K562 (cell line): ENCODE measurements around the gene DALRD3. TPM values are rescaled to one million over a fixed set of nuclear protein-coding genes. Genes with fewer than 3 reads are reported as not detected.

Experiments used
- ATAC-seq: fragments of 200-7000 bp; cut with Tn5 transposase; 3 replicates; pipeline ENCODE4 v1.9.1; 2020; ENCODE audit warnings: moderate library complexity
- BruUV-seq: library from RNA; stranded (reverse); fragments of 400-500 nt; replicated peaks from 2 replicates; lab custom pipeline; 2021; lab: Mats Ljungman, UMichigan
- CTCF ChIA-PET: fragments of 300-600 bp; formaldehyde crosslinking; extraction: SDS; loops from one replicate; lab custom pipeline; 2021; ENCODE audit warnings: low intra/inter-chr PET ratio; lab: Yijun Ruan, JAX
- POLR2A ChIA-PET: fragments of 300-600, 350-650 bp; sonication (Branson Sonifier 250); formaldehyde crosslinking; extraction: SDS; loops from one replicate; lab custom pipeline; 2021; ENCODE audit warnings: antibody characterized with exemption, inconsistent platforms; lab: Yijun Ruan, JAX
- DNase-seq, 4 experiments: peaks; one replicate each; pipeline versions ENCODE4 v3.0.0 to v3.0.0-alpha.2; 2011 to 2018; ENCODE audit warnings: low spot score in 3 of 4, mixed read lengths in 3 of 4; ENCODE audit errors: extremely low read depth in 1 of 4
- FAIRE-seq: peaks from 2 replicates; lab custom pipeline; 2011; peaks lifted over from hg19 to GRCh38; lab: Jason Lieb, UNC
- H2AFZ ChIP-seq: 2 replicates; pipeline ENCODE4 v1.6.0; 2011; ENCODE audit warnings: low read depth, low read length, control low read depth, inconsistent platforms
- H3K27ac ChIP-seq: fragments of 200-600 bp; 3 replicates; pipeline ENCODE4 v1.8.0; 2011; ENCODE audit warnings: low read depth, mild to moderate bottlenecking, control low read depth, inconsistent platforms, low read length, moderate library complexity, mixed read lengths; ENCODE audit errors: extremely low read depth
- H3K27me3 ChIP-seq, 2 experiments: fragments of 300-600 bp in 1 of 2; 2 replicates in 1 of 2; 3 replicates in 1 of 2; pipeline versions ENCODE4 v1.6.0 to v1.8.0; 2011; ENCODE audit warnings: inconsistent platforms in 2 of 2, low read length in 2 of 2, mild to moderate bottlenecking in 1 of 2, mixed read lengths in 1 of 2, moderate library complexity in 1 of 2; ENCODE audit not compliant: control insufficient read depth in 2 of 2, insufficient read depth in 2 of 2
- H3K36me3 ChIP-seq: fragments of 300-600 bp; 3 replicates; pipeline ENCODE4 v1.8.0; 2011; ENCODE audit warnings: mild to moderate bottlenecking, low read length, inconsistent platforms; ENCODE audit not compliant: control insufficient read depth, insufficient read depth
- H3K4me1 ChIP-seq, 2 experiments: fragments of 200-600 bp in 1 of 2; replicated peaks in 1 of 2; 2 replicates in 1 of 2; 3 replicates in 1 of 2; pipeline versions ENCODE4 v1.5.1 to v1.8.0; 2011; ENCODE audit warnings: inconsistent platforms in 2 of 2, low read length in 2 of 2, mild to moderate bottlenecking in 1 of 2, mixed read lengths in 1 of 2, moderate library complexity in 1 of 2; ENCODE audit not compliant: control insufficient read depth in 2 of 2, insufficient read depth in 2 of 2
- H3K4me2 ChIP-seq: 2 replicates; pipeline ENCODE4 v1.6.1; 2011; ENCODE audit warnings: low read length, control low read depth, inconsistent platforms, mixed read lengths; ENCODE audit not compliant: insufficient read depth
- H3K4me3 ChIP-seq: fragments of 200-600 bp; sonication (generic), shearing (Covaris generic); 2 replicates; pipeline ENCODE4 v1.5.1; 2016; ENCODE audit warnings: control low read depth, inconsistent platforms
- H3K79me2 ChIP-seq: fragments of 200-600 bp; 3 replicates; pipeline ENCODE4 v1.8.0; 2011; ENCODE audit warnings: low read length, inconsistent platforms; ENCODE audit not compliant: control insufficient read depth, insufficient read depth
- H3K9ac ChIP-seq, 2 experiments: 2 replicates each; pipeline versions ENCODE4 v1.6.0 to v1.6.1; 2011; ENCODE audit warnings: low read depth in 2 of 2, low read length in 2 of 2, control low read depth in 1 of 2, inconsistent platforms in 1 of 2, mild to moderate bottlenecking in 1 of 2, mixed read lengths in 1 of 2; ENCODE audit not compliant: insufficient read depth in 1 of 2
- H3K9me1 ChIP-seq: one replicate; pipeline ENCODE4 v1.6.0; 2011; ENCODE audit warnings: inconsistent platforms, mild to moderate bottlenecking, low read length, moderate library complexity; ENCODE audit not compliant: control insufficient read depth, insufficient read depth
- H3K9me3 ChIP-seq: replicated peaks from 2 replicates; pipeline ENCODE4 v1.5.1; 2011; ENCODE audit warnings: low read depth, low read length, inconsistent platforms; ENCODE audit not compliant: control insufficient read depth, insufficient read depth
- H4K20me1 ChIP-seq: replicated peaks from 2 replicates; pipeline ENCODE4 v1.6.1; 2011; ENCODE audit warnings: low read length, inconsistent platforms, mixed read lengths; ENCODE audit not compliant: control insufficient read depth, insufficient read depth
- MEF2D ChIP-seq: conservative IDR thresholded peaks from 2 replicates; pipeline ENCODE4 v1.6.1; 2016; ENCODE audit warnings: low read depth, missing genetic modification characterization, missing compliant biosample characterization
- MYBL2 ChIP-seq, 2 experiments: fragments of 450-650 bp in 1 of 2; sonication (generic) in 1 of 2; formaldehyde crosslinking in 1 of 2; IDR thresholded peaks; 2 replicates each; pipeline versions ENCODE4 v1.6.1 to v1.8.1; 2017 to 2022; ENCODE audit warnings: borderline replicate concordance in 1 of 2, inconsistent platforms in 1 of 2, low read depth in 1 of 2, mild to moderate bottlenecking in 1 of 2, missing genetic modification reagents in 1 of 2, moderate library complexity in 1 of 2
- POLR2A ChIP-seq: fragments of 450-650 bp; conservative IDR thresholded peaks from 2 replicates; pipeline ENCODE4 v1.6.1; 2016
- POLR2AphosphoS5 ChIP-seq: IDR thresholded peaks from 2 replicates; pipeline ENCODE4 v1.6.1; 2011; ENCODE audit warnings: mild to moderate bottlenecking, low read depth, low read length, moderate library complexity; ENCODE audit not compliant: control insufficient read depth, insufficient read depth
- POLR2B ChIP-seq: fragments of 450-650 bp; IDR thresholded peaks from 2 replicates; pipeline ENCODE4 v1.6.1; 2018; ENCODE audit warnings: low read depth; ENCODE audit not compliant: partially characterized antibody
- SUPT5H ChIP-seq: fragments of 450-650 bp; IDR thresholded peaks from 2 replicates; pipeline ENCODE4 v1.6.1; 2016
- ZBTB1 ChIP-seq: sonication (generic); formaldehyde crosslinking; IDR thresholded peaks from 2 replicates; pipeline ENCODE4 v1.8.1; 2023; ENCODE audit warnings: missing genetic modification reagents, low read depth, mild to moderate bottlenecking, borderline replicate concordance
- ZNF3 ChIP-seq: fragments of 250-450 bp; sonication (Bioruptor Pico); IDR thresholded peaks from 2 replicates; pipeline ENCODE4 v1.5.0; 2021; ENCODE audit warnings: mild to moderate bottlenecking, moderate library complexity
- WGBS: fragments of 100-300 bp; shearing (Covaris generic); methylation state at CpG from one replicate; pipeline ENCODE4 v1.1.6; 2016; ENCODE audit warnings: low coverage, mixed read lengths; ENCODE audit not compliant: insufficient coverage; ENCODE audit errors: missing lambda C conversion rate; 5-methylcytosine and 5-hydroxymethylcytosine counted together
- in situ Hi-C: fragments of 300-500 bp; cut with MboI; formaldehyde crosslinking; loops from 4 replicates; pipeline ENCODE4 v1.15.0; 2018; ENCODE audit warnings: inconsistent platforms, mixed read lengths
- intact Hi-C: fragments of 100-400 bp; cut with micrococcal nuclease; formaldehyde crosslinking; loops from 2 replicates; pipeline ENCODE4 v1.14.2; 2022
- polyA plus RNA-seq, 8 experiments: library from polyadenylated mRNA; depleted of rRNA in 4 of 8; stranded (reverse) in 5 of 8; unstranded in 3 of 8; fragments of >200 nt; fragmentation: Nextera tagmentation in 2 of 8; fragmentation: Illumina TruSeq in 1 of 8; extraction: Ambion mirVana in 2 of 8; extraction: Trizol in 1 of 8; gene quantifications; 2 replicates each; pipeline versions ENCODE4 v1.2.1 to v1.2.3, GENCODE V29; 2011 to 2014; ENCODE audit warnings: inconsistent platforms in 1 of 8, missing spikeins in 1 of 8
- total RNA-seq, 7 experiments: library from RNA; depleted of rRNA in 6 of 7; stranded (reverse); fragments of >200 nt in 6 of 7; fragmentation: Illumina TruSeq in 2 of 7; extraction: Trizol in 2 of 7; gene quantifications; 2 replicates each; pipeline versions ENCODE4 v1.2.1 to v1.2.3, GENCODE V29; 2011 to 2021; ENCODE audit warnings: low replicate concordance in 1 of 7
- TF ChIP-seq, protein P1 (sequence below): fragments of 450-650 bp; IDR thresholded peaks from 2 replicates; pipeline ENCODE4 v1.6.1; 2014; ENCODE audit warnings: low read depth, mild to moderate bottlenecking, moderate library complexity, borderline replicate concordance

DALRD3 gene
- total and polyA plus RNA-seq, 9 of the 15 experiments (the other 6 are each of a cell fraction or from before 2014, with no cell fraction given), result 6.6 to 31.3 (median 14.4) TPM

DNA sequence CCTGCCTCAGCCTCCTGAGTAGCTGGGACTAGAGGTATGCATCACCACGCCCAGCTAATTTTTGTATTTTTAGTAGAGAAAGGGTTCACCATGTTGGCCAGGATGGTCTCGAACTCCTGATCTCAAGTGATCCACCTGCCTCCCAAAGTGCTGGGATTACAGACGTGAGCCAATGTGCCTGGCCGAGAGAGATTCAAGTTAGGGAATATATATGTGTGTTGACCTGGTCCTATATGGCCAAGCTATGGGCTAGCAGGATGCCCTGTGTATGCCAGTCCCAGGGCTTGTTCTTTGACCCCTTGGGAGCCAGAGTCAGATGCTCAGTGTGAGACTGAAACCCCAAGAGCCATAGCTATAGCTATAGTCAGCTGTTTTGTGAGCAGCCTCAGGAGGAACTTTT lies 5.4 kb upstream of the DALRD3 start:
- TF ChIP-seq POLR2B, result peak; percentile 28
- TF ChIP-seq SUPT5H, result peak; percentile 10; the same call in 1 of the 2 replicates
- TF ChIP-seq ZBTB1 (CRISPR knock-in tag), result no peak
- TF ChIP-seq POLR2AphosphoS5, result 0 out of 2 replicates have a peak, but pooled peaks have one; percentile 13
- TF ChIP-seq MEF2D (tag), result no peak
- 0 out of 2 replicates have a peak, but pooled peaks have one; percentile 7 for TF ChIP-seq POLR2A
- TF ChIP-seq, protein P1, sequence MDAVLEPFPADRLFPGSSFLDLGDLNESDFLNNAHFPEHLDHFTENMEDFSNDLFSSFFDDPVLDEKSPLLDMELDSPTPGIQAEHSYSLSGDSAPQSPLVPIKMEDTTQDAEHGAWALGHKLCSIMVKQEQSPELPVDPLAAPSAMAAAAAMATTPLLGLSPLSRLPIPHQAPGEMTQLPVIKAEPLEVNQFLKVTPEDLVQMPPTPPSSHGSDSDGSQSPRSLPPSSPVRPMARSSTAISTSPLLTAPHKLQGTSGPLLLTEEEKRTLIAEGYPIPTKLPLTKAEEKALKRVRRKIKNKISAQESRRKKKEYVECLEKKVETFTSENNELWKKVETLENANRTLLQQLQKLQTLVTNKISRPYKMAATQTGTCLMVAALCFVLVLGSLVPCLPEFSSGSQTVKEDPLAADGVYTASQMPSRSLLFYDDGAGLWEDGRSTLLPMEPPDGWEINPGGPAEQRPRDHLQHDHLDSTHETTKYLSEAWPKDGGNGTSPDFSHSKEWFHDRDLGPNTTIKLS, result no peak
- no peak for TF ChIP-seq MYBL2 (IDR thresholded peaks at IDR 0.05; ENCODE audit: low read depth)
- TF ChIP-seq MYBL2 (CRISPR knock-in tag; IDR thresholded peaks at IDR 0.05; ENCODE audit: borderline replicate concordance), result no peak
- no peak for TF ChIP-seq ZNF3 (CRISPR knock-in tag)
- H3K27ac ChIP-seq, result no peak overlapping the region
- ATAC-seq (no peak), DNase-seq (no peak), FAIRE-seq (no peak)
- BruUV-seq, result no TSS peak
- ChIA-PET POLR2A (interaction anchor here (0.5 to 8.4 kb wide), 10 partner anchors 11 to 536 kb away, joined by 3 to 104 read pairs (median 4); partner anchors contain the start of genes QRICH1 and WDR6), CTCF (no interaction called here)
- H3K9me1 ChIP-seq, result peaks cover 9% of the 10 kb centered on the region
- peaks cover 25 to 59% of the 10 kb centered on the region in 2 experiments; a peak in 4 of 5 replicates for H3K4me1 ChIP-seq
- H3K9ac ChIP-seq, result peak overlapping the region in 1 of 2 experiments; percentile 17; a peak in 1 of 4 replicates
- H2AFZ ChIP-seq, result no peak overlapping the region
- H3K79me2 ChIP-seq, result peaks cover 97% of the 10 kb centered on the region
- H3K27me3 ChIP-seq, result no peaks in the 10 kb centered on the region
- intact Hi-C loops, result loop anchor here (10.0 kb wide), 1 partner anchor 141 kb away; the partner anchor contains the start of gene CCDC71
- in situ Hi-C loops, result no loop called here
- no peaks in the 10 kb centered on the region for H3K9me3 ChIP-seq
- H3K4me3 ChIP-seq, result no peak overlapping the region
- peaks cover 12% of the 10 kb centered on the region for H4K20me1 ChIP-seq
- WGBS, result 81% methylated on average over 4 of the region's 4 CpGs
- H3K36me3 ChIP-seq, result peaks cover 62% of the 10 kb centered on the region
- H3K4me2 ChIP-seq, result no peak overlapping the region
